NCI-H1105 treated with DMSO at 0.1 percent for 48 hours (cell line): ENCODE results near the gene TUBG2.
"Not testable (repeated sequence)": the region's sequence is repeated elsewhere in the genome, so short reads cannot be mapped to it uniquely, and the experiment has no call there.

ENCODE experiments used
- DNase-seq: peaks from one replicate; lab custom pipeline; 2025; lab: John Stamatoyannopoulos, UW

Gene TUBG2

GRCh38 chr17:42659079-42659931, at the start of gene TUBG2:
Gene TUBG2 (plus strand): TSS chr17:42659284. CDS start chr17:42659504, 220 bp downstream.
- DNase-seq = peak; percentile 95

DNA sequence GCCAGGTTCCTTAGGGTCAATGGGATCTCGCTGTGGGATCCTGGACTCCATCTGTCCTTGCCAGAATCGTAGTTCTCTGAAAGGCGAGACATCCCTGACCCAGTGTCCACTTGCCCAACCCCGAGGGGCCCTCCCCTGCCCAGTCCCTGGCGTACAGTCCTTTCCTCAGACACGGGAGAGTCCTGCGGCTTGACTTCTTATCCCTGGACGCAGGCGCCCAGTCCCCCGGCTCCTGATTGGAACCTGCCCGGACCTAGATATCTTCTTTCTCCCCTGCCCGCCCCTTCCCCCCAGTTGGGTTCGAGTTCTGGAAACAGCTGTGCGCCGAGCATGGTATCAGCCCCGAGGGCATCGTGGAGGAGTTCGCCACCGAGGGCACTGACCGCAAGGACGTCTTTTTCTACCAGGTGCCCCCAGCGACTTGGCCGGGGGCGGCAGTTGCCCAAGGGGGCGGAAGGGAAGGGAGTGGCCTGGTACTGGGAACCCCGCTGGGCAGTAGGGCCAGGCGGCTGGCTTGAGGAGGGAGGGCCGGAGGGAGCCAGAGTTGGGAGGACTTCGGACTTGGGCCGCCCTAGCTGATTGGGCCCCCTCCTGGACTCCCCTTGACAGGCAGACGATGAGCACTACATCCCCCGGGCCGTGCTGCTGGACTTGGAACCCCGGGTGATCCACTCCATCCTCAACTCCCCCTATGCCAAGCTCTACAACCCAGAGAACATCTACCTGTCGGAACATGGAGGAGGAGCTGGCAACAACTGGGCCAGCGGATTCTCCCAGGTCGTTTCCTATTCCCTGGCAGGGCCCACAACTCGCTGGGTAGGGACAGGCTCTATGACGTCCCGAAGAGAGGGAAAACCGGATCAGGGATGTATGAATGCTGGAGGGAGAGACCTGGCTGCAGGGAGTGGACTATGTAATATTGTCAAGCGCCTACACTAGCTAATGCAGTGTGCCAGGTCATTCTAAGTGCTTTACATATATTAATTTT, 49.0 kb upstream of the TUBG2 start:
- DNase-seq = peak; percentile 27

DNA sequence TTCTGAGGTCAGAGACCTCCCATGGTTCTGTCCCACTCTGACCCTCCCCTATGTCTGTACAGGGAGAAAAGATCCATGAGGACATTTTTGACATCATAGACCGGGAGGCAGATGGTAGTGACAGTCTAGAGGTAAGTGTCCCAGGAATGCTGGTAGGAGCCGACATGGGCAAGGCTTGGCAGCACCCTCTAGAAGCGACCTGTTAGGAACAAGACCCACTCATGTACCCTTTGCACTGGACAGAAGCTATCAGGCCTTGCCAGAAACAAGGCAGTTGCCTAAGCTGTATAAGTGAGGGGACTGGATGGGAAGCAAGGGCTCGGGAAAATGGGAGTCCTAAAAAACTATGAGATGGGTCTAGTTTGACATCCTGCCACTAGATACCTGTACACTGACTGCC, 47.1 kb upstream of the TUBG2 start:
- DNase-seq = no peak

DNA sequence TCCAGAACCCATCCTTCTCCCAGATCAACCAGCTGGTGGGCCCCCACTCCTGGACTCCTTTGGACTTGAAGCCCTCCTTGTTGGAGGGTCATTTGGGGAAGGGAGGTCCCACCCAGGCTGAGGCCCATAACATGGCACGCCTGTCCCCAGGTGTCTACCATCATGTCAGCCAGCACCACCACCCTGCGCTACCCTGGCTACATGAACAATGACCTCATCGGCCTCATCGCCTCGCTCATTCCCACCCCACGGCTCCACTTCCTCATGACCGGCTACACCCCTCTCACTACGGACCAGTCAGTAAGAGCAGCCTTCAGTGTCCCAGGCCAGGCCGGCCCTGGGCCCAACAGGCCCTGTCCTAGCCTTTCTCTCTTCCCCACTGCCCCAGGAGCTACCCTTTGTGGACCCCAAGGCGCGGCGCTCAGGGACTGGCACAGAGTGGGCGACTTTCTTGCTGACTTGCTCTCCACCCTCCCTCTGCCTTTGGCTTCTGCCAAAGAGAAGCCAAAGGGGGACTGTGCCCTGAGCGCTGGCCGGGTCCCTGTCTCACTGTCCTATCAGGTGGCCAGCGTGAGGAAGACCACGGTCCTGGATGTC, 45.3 kb upstream of the TUBG2 start:
- no peak for DNase-seq

DNA sequence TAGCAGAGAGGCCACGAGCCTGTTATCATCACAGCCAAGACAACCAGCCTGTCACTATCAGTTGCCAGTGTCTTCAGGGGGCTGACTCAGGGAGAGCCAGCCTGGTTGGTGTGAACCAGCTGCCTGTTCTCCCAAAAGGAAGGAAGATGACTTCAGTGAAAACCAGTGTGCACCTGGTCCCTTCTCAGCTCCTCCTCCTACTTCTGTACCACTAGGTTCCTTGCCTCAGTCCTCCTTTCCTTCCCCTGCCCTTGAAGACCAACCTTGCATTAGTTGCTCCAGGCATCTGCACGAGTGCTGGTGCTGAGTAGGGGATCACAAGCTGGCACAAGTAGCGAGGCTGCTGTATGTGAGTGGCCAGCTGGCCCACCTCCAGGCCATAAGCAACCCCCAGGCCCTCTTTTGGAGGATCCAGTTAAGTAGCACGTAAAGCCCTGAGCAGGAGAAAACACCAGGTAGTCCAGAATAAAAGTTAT, 41.1 kb upstream of the TUBG2 start:
- peak; percentile 45 for DNase-seq

- peak; percentile 66 for DNase-seq
Measured at GRCh38 chr17:42618442-42619150, 40.5 kb upstream of the TUBG2 start.

- not testable (repeated sequence) for DNase-seq
Measured at GRCh38 chr17:42621987-42622386, 37.1 kb upstream of the TUBG2 start.

DNA sequence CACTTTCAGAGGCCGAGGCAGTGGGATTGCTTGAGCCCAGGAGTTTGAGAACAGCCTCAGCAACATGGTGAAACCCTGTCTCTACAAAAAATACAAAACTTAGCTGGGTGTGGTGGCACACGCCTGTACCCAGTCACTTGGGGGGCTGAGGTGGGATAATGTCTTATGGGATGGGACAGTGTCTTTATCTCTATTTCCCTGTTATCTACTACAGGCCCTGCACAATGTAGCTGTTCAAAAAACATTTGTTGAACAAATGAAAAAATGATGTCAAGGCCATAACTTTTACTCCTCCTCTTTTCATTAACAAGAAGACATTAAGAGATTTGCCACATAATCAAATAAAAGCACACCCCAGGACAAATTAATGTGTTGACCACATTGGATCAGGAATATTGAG, 35.8 kb upstream of the TUBG2 start:
- DNase-seq = no peak

GRCh38 chr17:42623732-42624596, 35.1 kb upstream of the TUBG2 start:
- no peak for DNase-seq

DNA sequence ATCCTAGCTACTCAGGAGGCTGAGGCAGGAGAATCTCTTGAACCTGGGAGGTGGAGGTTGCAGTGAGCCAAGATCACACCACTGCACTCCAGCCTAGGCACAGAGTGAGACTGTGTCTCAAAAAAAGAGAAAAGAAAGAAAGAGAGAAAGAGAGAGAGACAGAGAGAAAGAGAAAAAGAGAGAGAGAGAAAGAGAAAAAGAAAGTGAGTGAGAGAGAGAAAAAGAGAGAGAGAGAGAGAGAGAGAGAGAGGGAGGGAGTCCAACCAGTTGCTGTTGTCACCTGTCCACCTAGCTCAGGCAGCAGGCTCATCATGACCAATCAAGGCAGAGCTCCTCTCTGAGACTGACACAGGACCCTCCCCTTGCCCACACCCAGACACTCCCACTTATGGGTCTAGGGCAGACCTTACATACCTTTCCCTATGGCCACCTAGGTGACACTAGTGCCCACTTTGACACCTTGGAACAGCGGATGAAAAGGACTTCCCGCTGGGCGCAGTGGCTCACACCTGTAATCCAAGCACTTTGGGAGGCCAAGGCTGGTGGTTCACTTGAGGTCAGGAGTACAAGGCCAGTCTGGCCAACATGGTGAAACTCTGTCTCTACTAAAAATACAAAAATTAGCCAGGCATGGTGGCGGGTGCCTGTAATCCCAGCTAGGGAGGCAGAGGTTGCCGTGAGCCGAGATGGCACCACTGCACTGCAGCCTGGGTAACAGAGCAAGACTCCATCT, 31.9 kb upstream of the TUBG2 start:
- not testable (repeated sequence) for DNase-seq

DNA sequence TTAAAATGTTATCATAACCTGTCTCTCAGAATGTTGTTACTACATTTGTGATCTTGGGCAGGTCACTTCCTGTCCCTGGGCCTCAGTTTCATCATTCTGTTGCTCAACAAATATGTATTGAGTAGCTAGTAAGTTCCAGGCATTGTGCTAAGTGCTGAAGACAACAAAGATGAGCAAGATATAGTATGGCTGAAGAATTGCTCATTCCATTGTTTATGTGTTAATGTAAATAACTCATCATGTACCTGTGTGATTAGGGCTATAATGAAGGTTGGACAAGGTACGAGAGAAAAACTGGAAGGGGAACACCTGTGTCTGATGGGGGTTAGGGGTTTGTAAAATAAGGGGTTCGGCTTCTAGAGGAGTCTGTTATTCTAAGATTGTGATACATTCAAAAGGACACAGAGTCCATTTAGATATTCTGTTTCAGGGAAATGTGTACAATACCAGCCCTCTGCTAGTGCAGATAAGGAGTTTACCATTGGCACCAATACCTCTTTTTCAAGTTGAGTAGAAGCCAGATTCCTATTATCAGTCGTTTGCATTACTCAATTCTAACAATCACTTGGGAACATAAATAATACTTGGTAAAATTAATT, 29.6 kb upstream of the TUBG2 start:
- no peak for DNase-seq

DNA sequence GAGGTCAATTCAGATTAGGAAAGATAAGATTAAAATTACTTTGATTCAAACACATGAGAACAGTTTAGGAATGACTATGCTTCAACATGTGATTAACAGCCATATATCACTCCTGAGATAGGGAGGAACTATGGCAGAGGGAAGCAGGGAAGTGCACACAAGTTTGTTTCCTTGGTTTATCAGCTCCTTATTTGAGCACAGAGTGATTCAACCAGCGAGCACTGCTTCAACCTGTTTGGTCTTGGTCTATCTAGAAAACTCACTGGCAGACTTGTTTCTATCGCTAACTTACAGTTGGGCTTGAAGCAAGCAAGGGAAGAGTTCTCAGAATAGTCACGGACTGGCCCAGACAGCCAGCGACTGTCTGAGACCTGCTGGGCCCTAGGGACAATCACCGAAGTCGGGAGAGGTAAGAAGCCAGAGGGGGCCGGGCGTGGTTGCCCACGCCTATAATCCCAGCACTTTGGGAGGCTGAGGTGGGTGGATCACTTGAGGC, 26.1 kb upstream of the TUBG2 start:
- DNase-seq = no peak

DNA sequence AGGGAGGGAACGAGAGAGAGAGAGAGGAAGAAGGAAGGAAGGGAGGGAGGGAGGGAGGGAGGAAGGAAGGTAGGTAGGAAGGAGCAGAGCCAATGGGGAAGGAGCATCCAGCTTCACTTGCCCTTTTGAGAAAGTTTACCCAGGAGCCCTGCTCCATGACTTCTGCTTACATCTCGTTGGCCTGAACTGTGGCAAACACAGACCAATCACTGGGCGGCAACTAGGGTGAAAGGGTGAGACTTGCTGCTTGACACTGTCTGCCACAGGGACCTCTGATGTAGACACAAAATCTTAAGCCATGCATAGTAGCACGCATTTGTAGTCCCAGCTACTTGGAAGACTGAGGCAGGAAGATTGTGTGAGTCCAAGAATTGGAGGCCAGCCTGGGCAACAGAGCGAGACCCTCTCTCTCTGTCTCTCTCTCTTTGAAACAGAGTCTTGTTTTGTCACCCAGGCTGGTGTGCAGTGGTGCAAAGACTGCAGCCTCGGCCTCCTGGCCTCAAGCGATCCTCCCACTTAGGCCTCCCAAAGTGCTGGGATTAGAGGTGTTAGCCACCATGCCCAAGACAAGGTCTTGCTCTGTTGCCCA, 19.5 kb upstream of the TUBG2 start:
- DNase-seq = no peak

DNA sequence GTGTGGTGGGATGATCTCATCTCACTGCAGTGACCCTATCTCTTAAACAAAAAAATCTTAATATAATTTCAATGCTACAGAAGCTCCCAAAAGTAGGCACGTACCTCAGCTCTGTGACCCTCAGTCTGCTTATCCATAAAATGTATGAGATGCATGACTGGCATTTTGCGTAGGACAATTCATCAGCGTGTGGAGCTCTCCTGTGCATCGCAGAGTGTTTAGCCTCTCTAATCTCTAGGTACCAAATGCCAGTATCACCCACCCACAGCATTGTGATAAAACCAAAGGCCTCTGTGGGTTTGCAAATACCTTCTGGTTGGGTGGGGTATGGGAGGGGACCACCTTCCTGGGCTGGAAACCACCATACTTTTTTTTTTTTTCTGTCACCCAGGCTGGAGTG, 19.0 kb upstream of the TUBG2 start:
- no peak for DNase-seq

- DNase-seq = peak; percentile 47
Measured at GRCh38 chr17:42642336-42642735, 16.7 kb upstream of the TUBG2 start.

DNA sequence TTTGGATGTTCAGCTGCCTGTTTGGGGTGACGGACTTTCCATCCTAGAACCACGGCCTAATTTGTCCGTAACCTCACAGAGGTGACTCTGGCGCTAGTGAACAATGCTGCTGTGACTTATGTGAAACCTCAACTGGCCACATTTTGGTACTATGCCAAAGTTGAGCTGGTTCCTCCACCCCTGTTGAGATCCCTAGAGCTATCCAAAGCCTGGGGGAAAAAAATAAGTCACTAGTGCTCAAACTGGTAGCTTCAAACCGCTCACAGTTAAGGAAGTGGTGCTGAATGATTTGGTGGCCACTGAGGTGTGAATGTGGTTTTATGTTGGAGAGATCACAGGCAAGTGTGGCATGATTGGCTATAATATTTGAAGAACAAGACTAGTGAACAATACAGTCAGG, 11.3 kb upstream of the TUBG2 start:
- DNase-seq = no peak

DNA sequence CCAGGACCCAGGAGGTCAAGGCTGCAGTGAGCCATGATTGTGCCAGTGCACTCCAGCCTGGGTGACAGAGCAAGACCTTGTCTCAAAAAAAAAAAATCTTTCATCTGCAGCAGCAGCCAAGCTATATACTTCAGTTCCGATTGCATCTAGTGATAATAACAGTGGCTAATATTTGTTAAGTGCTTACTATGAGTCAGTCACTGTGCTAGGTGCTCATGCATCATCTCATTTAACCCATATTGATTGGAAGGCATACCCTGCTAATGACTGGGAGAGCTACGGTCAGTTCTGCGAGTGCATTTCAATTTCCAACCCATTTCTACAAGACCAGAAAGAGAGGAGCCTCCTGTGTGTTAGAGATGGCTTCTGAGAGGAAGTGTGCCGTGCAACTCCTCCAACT, 7.7 kb upstream of the TUBG2 start:
- no peak for DNase-seq

DNA sequence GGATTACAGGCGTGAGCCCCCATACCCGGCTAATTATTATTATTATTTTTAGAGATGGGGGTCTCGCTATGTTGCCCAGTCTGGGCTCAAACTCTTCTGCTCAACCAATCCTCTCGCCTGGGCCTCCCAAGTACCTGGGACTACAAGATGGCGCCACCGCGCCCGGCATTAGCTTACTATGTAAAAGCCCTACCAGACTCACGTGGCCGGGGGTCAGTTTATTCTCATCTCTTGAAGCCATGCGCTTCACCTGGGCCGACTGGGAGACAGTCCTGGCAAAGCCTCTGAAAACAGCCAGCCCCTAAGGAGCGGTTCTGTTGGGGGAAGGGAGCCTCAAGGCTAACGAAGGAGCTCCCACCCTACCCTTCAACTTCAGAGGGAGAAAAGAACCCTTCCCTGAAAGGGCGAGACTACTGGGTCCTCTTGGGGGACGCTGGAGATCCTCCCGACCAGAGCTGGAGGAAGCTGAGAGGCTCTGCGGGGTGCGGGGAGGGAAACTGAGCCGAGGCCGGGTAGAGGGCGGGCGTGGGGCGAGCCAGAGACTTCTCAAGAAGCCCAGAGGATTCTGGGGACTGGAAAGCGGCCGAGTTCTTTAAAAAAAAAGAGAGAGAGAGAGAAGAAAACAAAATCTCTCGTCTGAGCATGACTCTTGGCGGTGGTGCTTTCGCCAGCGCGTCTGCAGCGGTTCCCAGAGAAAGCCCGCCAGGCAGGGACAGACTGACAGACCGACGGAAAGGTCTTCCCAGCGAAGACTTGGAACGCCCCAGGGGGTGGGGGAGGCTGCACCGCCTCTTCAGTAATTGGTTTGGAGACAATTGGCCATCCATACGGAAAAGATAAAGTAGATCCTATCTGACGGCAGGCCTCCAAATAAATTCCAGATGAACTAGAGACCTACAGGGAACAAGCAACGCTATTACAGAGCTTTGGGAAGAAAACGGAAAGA, 5.6 kb upstream of the TUBG2 start:
- DNase-seq = no peak
